Small intestine (tissue), 7 donors: Measurements from ENCODE around the gene FOXRED1. TPM values are rescaled to one million over a fixed set of nuclear protein-coding genes. Genes with fewer than 3 reads are reported as not detected.
"Not testable (repeated sequence)": the region's sequence is repeated elsewhere in the genome, so short reads cannot be mapped to it uniquely, and the experiment has no call there.

Experiments
- DNase-seq, 2 donors: peaks; one replicate each; pipeline versions ENCODE4 v3.0.0 to v3.0.0-alpha.2; 2013
- FAIRE-seq: peaks from 2 replicates; lab custom pipeline; 2012; peaks lifted over from hg19 to GRCh38; lab: Jason Lieb, UNC
- H3K27ac ChIP-seq, 3 donors: one replicate each; pipeline ENCODE4 v1.5.1; 2013; ENCODE audit warnings: low read length in 2 of 3, mild to moderate bottlenecking in 2 of 3, control low read depth in 1 of 3, inconsistent platforms in 1 of 3, low read depth in 1 of 3, moderate library complexity in 1 of 3
- H3K27me3 ChIP-seq, 3 donors: one replicate each; pipeline ENCODE4 v1.6.1; 2013; ENCODE audit warnings: low read length in 3 of 3, inconsistent platforms in 1 of 3; ENCODE audit not compliant: control insufficient read depth in 3 of 3, insufficient read depth in 3 of 3
- H3K36me3 ChIP-seq, 3 donors: one replicate each; pipeline ENCODE4 v1.6.1; 2013; ENCODE audit warnings: low read length in 3 of 3, inconsistent platforms in 1 of 3, low read depth in 1 of 3, mild to moderate bottlenecking in 1 of 3, moderate library complexity in 1 of 3; ENCODE audit not compliant: control insufficient read depth in 3 of 3, insufficient read depth in 2 of 3
- H3K4me1 ChIP-seq, 3 donors: one replicate each; pipeline ENCODE4 v1.6.1; 2013; ENCODE audit warnings: low read length in 2 of 3, inconsistent platforms in 1 of 3, low read depth in 1 of 3, mild to moderate bottlenecking in 1 of 3, moderate library complexity in 1 of 3; ENCODE audit not compliant: control insufficient read depth in 3 of 3, insufficient read depth in 2 of 3
- H3K4me3 ChIP-seq, 3 donors: one replicate each; pipeline ENCODE4 v1.5.1; 2013; ENCODE audit warnings: low read length in 3 of 3, control low read depth in 1 of 3, inconsistent platforms in 1 of 3, low read depth in 1 of 3, mild to moderate bottlenecking in 1 of 3, moderate library complexity in 1 of 3
- H3K9me3 ChIP-seq, 2 donors: one replicate each; pipeline ENCODE4 v1.6.1; 2013; ENCODE audit warnings: low read depth in 1 of 2, low read length in 1 of 2; ENCODE audit not compliant: control insufficient read depth in 2 of 2, insufficient read depth in 1 of 2
- WGBS, 3 donors: extraction: QIAGEN DNeasy Blood & Tissue Kit; methylation state at CpG; one replicate each; pipeline ENCODE4 v1.1.7; 2013; 5-methylcytosine and 5-hydroxymethylcytosine counted together
- polyA plus RNA-seq, 4 donors: library from polyadenylated mRNA; stranded (reverse) in 3 of 4; unstranded in 1 of 4; fragments of 200-250 nt in 3 of 4; fragments of 120-200 nt in 1 of 4; gene quantifications; one replicate each; pipeline versions ENCODE4 v1.2.1 to v1.2.3, GENCODE V29; 2013
- donor health status: healthy with polysubstance abuse.
- donor health status: control.
- donor health status: control.
- donor health status: Bipolar disorder and iron deficiency.
- donor health status: healthy.

FOXRED1 gene
- polyA plus RNA-seq, 4 donors, result 13.8 to 36.1 (median 27.6) TPM

GRCh38 chr11:126231725-126232459, 37.1 kb upstream of the FOXRED1 start:
- DNase-seq (peak in 1 of 2 donors; percentile 34), FAIRE-seq (no peak)
- H3K27ac ChIP-seq, result no peak overlapping the region
- no peaks in the 10 kb centered on the region for H3K9me3 ChIP-seq
- peaks cover 0 to 8% (median 2%) of the 10 kb centered on the region in 3 donors for H3K36me3 ChIP-seq
- no peak overlapping the region for H3K4me3 ChIP-seq
- H3K27me3 ChIP-seq, result no peaks in the 10 kb centered on the region
- 34 to 58% (median 40%) methylated on average over 6 of the region's 6 CpGs for WGBS, 3 donors
- H3K4me1 ChIP-seq, result no peaks in the 10 kb centered on the region

GRCh38 chr11:126232683-126233082, 36.3 kb upstream of the FOXRED1 start:
- peaks cover 0 to 8% (median 2%) of the 10 kb centered on the region in 3 donors for H3K36me3 ChIP-seq
- H3K27me3 ChIP-seq, result no peaks in the 10 kb centered on the region
- no peak for DNase-seq
- 89 to 93% (median 89%) methylated on average over 3 of the region's 3 CpGs for WGBS, 3 donors
- H3K4me1 ChIP-seq, result no peaks in the 10 kb centered on the region
- no peaks in the 10 kb centered on the region for H3K9me3 ChIP-seq
- H3K27ac ChIP-seq, result no peak overlapping the region
- FAIRE-seq, result no peak
- H3K4me3 ChIP-seq, result no peak overlapping the region

GRCh38 chr11:126233391-126233790, 35.6 kb upstream of the FOXRED1 start:
- H3K4me1 ChIP-seq, result no peaks in the 10 kb centered on the region
- H3K27ac ChIP-seq, result no peak overlapping the region
- DNase-seq (no peak), FAIRE-seq (no peak)
- 86 to 100% (median 98%) methylated on average over 4 of the region's 4 CpGs for WGBS, 3 donors
- no peaks in the 10 kb centered on the region for H3K9me3 ChIP-seq
- peaks cover 0 to 6% (median 2%) of the 10 kb centered on the region in 3 donors for H3K36me3 ChIP-seq
- H3K4me3 ChIP-seq, result no peak overlapping the region
- H3K27me3 ChIP-seq, result no peaks in the 10 kb centered on the region

- Histone ChIP-seq H3K4me1 (no peaks in the 10 kb centered on the region), H3K36me3 (peaks cover 0 to 35% (median 16%) of the 10 kb centered on the region in 3 donors), H3K4me3 (no peak overlapping the region), H3K9me3 (no peaks in the 10 kb centered on the region), H3K27ac (peak overlapping the region in 1 of 3 donors; percentile 20), H3K27me3 (no peaks in the 10 kb centered on the region)
- DNase-seq (no peak), FAIRE-seq (no peak)
- 85 to 98% (median 95%) methylated on average over 2 of the region's 2 CpGs for WGBS, 3 donors
Observed at GRCh38 chr11:126246636-126247035, 22.3 kb upstream of the FOXRED1 start.

- H3K36me3 ChIP-seq, result peaks cover 0 to 35% (median 17%) of the 10 kb centered on the region in 3 donors
- DNase-seq, result no peak
- peaks cover 0 to 2% (median 0%) of the 10 kb centered on the region in 3 donors for H3K4me1 ChIP-seq
- WGBS, 3 donors, result 60 to 91% (median 69%) methylated on average over 4 of the region's 4 CpGs
- no peak overlapping the region for H3K27ac ChIP-seq
- no peak overlapping the region for H3K4me3 ChIP-seq
- no peaks in the 10 kb centered on the region for H3K27me3 ChIP-seq
- FAIRE-seq, result no peak
- H3K9me3 ChIP-seq, result no peaks in the 10 kb centered on the region
Observed at GRCh38 chr11:126253265-126253664, 15.7 kb upstream of the FOXRED1 start.

- DNase-seq (no peak), FAIRE-seq (no peak)
- Histone ChIP-seq H3K27ac (no peak overlapping the region), H3K4me1 (peaks cover 0 to 2% (median 0%) of the 10 kb centered on the region in 3 donors), H3K36me3 (peaks cover 0 to 31% (median 17%) of the 10 kb centered on the region in 3 donors), H3K9me3 (no peaks in the 10 kb centered on the region), H3K4me3 (no peak overlapping the region), H3K27me3 (no peaks in the 10 kb centered on the region)
- 56 to 67% (median 65%) methylated on average over 1 of the region's 1 CpG for WGBS, 3 donors
Observed at GRCh38 chr11:126254819-126255218, 14.1 kb upstream of the FOXRED1 start.

- not testable (repeated sequence) for DNase-seq, H3K27ac ChIP-seq, H3K27me3 ChIP-seq, H3K9me3 ChIP-seq, FAIRE-seq, H3K4me1 ChIP-seq, H3K4me3 ChIP-seq
- WGBS, 3 donors, result 96 to 99% (median 97%) methylated on average over 5 of the region's 5 CpGs
- H3K36me3 ChIP-seq, result peaks cover 0 to 34% (median 17%) of the 10 kb centered on the region in 3 donors
Observed at GRCh38 chr11:126255507-126255906, 13.4 kb upstream of the FOXRED1 start.

- 93 to 95% (median 94%) methylated on average over 4 of the region's 4 CpGs for WGBS, 3 donors
- peaks cover 0 to 34% (median 17%) of the 10 kb centered on the region in 3 donors for H3K36me3 ChIP-seq
Observed at GRCh38 chr11:126256216-126256615, 12.7 kb upstream of the FOXRED1 start.

More at GRCh38 chr11:126256216-126256615, 12.7 kb upstream of the FOXRED1 start:
- Histone ChIP-seq H3K27me3 (no peaks in the 10 kb centered on the region), H3K4me1 (peaks cover 0 to 2% (median 0%) of the 10 kb centered on the region in 3 donors), H3K9me3 (no peaks in the 10 kb centered on the region), H3K27ac (no peak overlapping the region), H3K4me3 (no peak overlapping the region)
- FAIRE-seq, result no peak
- DNase-seq, result no peak
